OCI-LY3 (cell line): ENCODE measurements around the gene ANO6.

ENCODE experiments used
- H2AFZ ChIP-seq: fragments of 200-600, 300-600 bp; shearing (Covaris generic); 2 replicates; pipeline ENCODE4 v1.6.0; 2014; ENCODE audit warnings: antibody characterized with exemption, low read depth, low read length
- H3K27ac ChIP-seq: fragments of 200-600, 300-600 bp; sonication (generic); 2 replicates; pipeline ENCODE4 v1.5.1; 2014; ENCODE audit warnings: mild to moderate bottlenecking, low read length, moderate library complexity, mixed read lengths
- H3K27me3 ChIP-seq: fragments of 200-600, 300-600 bp; sonication (generic); 2 replicates; pipeline ENCODE4 v1.6.1; 2014; ENCODE audit warnings: low read depth, low read length, mixed read lengths
- H3K36me3 ChIP-seq: fragments of 200-600, 300-600 bp; sonication (generic); replicated peaks from 2 replicates; pipeline ENCODE3; 2014; ENCODE audit warnings: low read depth, low read length, mixed read lengths
- H3K4me1 ChIP-seq: fragments of 300-600, 200-600 bp; sonication (generic); 2 replicates; pipeline ENCODE4 v1.6.1; 2014; ENCODE audit warnings: low read length, mixed read lengths
- H3K4me2 ChIP-seq: fragments of 200-600, 300-600 bp; sonication (generic); 2 replicates; pipeline ENCODE4 v1.6.1; 2014; ENCODE audit warnings: low read length, mixed read lengths
- H3K4me3 ChIP-seq: fragments of 300-600, 200-600 bp; sonication (generic); 2 replicates; pipeline ENCODE4 v1.5.1; 2014; ENCODE audit warnings: antibody characterized with exemption, mild to moderate bottlenecking, low read length, moderate library complexity
- H3K79me2 ChIP-seq: fragments of 300-600, 200-600 bp; shearing (Covaris generic); 2 replicates; pipeline ENCODE4 v1.6.1; 2014; ENCODE audit warnings: mild to moderate bottlenecking, low read length, mixed read lengths
- H3K9ac ChIP-seq: fragments of 300-600, 200-600 bp; shearing (Covaris generic); 2 replicates; pipeline ENCODE4 v1.6.0; 2014; ENCODE audit warnings: mild to moderate bottlenecking, low read length, moderate library complexity
- H3K9me3 ChIP-seq: fragments of 200-600, 300-600 bp; shearing (Covaris generic); 2 replicates; pipeline ENCODE4 v1.6.1; 2014; ENCODE audit warnings: low read length, mixed read lengths; ENCODE audit not compliant: insufficient read depth
- H4K20me1 ChIP-seq: fragments of 200-600, 300-600 bp; sonication (generic); 2 replicates; pipeline ENCODE4 v1.6.1; 2016; ENCODE audit warnings: low read length, mixed read lengths; ENCODE audit not compliant: insufficient read depth
- EZH2phosphoT487 ChIP-seq: fragments of 200-600 bp; shearing (Covaris generic); IDR thresholded peaks from 2 replicates; pipeline ENCODE4 v1.6.1; 2018; ENCODE audit warnings: antibody characterized with exemption, mixed run types, low read depth
- TF ChIP-seq, protein P1 (sequence below): fragments of 200-600, 300-600 bp; sonication (generic); IDR thresholded peaks from 2 replicates; pipeline ENCODE4 v1.5.1; 2014; ENCODE audit warnings: antibody characterized with exemption, low read length, low read depth

Gene ANO6

DNA sequence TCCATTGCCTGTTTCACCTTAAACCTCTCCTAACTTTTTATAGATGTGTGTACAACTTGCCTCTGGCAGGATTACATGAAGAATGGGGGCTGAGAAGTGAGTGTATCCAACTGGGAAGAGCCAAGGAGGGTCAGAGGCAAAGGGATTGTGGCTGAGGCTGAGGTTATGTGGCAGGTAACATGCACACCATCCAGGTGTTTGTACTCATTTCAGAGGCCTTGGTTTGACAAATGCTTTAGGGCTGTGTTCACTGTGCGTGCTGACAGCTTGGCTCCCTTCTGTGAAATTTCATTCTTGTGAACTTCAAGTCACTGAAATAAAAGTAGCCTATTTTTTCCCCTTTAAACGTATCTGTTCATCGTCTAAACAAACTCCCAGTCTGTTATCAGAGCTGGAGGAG is 47.7 kb downstream of the ANO6 start:
- no peak overlapping the region for H3K27ac ChIP-seq
- no peak overlapping the region for H3K4me2 ChIP-seq
- TF ChIP-seq, protein P1, sequence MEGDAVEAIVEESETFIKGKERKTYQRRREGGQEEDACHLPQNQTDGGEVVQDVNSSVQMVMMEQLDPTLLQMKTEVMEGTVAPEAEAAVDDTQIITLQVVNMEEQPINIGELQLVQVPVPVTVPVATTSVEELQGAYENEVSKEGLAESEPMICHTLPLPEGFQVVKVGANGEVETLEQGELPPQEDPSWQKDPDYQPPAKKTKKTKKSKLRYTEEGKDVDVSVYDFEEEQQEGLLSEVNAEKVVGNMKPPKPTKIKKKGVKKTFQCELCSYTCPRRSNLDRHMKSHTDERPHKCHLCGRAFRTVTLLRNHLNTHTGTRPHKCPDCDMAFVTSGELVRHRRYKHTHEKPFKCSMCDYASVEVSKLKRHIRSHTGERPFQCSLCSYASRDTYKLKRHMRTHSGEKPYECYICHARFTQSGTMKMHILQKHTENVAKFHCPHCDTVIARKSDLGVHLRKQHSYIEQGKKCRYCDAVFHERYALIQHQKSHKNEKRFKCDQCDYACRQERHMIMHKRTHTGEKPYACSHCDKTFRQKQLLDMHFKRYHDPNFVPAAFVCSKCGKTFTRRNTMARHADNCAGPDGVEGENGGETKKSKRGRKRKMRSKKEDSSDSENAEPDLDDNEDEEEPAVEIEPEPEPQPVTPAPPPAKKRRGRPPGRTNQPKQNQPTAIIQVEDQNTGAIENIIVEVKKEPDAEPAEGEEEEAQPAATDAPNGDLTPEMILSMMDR, result no peak
- no peak for TF ChIP-seq EZH2phosphoT487
- no peaks in the 10 kb centered on the region for H3K9me3 ChIP-seq
- no peaks in the 10 kb centered on the region for H3K4me1 ChIP-seq
- H3K4me3 ChIP-seq, result no peak overlapping the region
- no peak overlapping the region for H3K9ac ChIP-seq
- H4K20me1 ChIP-seq, result no peaks in the 10 kb centered on the region; the same call in 1 of the 2 replicates
- H3K36me3 ChIP-seq, result no peaks in the 10 kb centered on the region
- H3K79me2 ChIP-seq, result no peaks in the 10 kb centered on the region
- H3K27me3 ChIP-seq, result no peaks in the 10 kb centered on the region
- H2AFZ ChIP-seq, result no peak overlapping the region

DNA sequence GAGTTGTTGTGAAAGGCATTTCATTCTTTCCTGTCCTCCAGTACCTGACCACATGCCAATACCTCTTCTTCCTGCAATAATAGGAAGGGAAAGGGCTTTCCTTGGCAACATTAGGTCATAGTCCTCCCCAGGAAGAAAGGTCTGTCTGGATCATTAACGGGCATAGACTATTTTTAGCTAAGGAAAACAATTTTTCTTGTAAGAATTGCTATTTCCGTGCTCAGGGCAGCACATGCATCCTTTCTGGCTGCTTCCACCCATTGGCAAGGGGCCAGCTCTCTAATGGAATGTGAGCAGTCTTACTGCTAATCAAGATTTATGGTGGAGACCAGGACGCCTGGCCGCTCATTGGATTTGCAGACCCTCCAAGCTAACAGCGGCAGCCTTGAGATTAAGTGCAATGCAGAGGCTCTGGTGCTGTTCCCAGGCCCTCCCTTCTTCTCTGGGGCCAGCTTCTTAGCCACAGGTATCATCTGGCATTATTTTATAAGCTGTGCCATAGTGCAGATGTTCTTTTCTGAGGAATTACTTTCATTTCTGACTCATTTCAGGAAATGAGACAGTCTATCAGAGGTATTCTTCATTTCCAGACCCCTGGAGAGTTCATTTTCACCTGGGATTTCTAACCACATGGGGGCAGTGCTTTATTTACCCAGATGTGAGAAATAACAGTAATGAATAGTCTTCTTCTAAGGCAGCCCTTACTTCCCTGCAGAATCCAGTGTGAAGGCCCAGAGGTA is 52.9 kb downstream of the ANO6 start:
- Histone ChIP-seq H3K4me2 (no peak overlapping the region), H4K20me1 (peaks cover 7% of the 10 kb centered on the region; the same call in 1 of the 2 replicates), H3K4me1 (peaks cover 3% of the 10 kb centered on the region), H3K27ac (no peak overlapping the region), H3K9me3 (no peaks in the 10 kb centered on the region), H3K36me3 (no peaks in the 10 kb centered on the region), H3K79me2 (no peaks in the 10 kb centered on the region), H3K27me3 (no peaks in the 10 kb centered on the region), H2AFZ (no peak overlapping the region), H3K9ac (no peak overlapping the region), H3K4me3 (no peak overlapping the region)
- TF ChIP-seq EZH2phosphoT487, result no peak
- TF ChIP-seq, protein P1, result peak; percentile 56

DNA sequence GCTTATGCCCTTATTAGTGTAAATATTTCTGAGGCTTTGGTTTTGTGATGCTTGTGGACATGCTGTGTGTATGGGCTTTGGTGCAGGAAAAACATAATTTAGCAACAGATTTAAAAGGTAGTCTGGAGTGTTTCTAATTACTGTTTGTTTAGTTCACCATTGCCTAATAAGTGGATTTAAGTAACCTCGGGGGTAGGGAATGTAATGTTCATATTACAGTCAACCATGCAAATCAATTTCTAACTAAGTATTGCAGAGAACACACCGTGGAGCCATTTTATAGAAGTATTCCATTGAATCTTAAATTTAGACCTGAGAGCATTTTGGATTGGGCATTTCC is 53.5 kb downstream of the ANO6 start:
- Histone ChIP-seq H3K4me1 (peaks cover 3% of the 10 kb centered on the region), H3K4me3 (no peak overlapping the region), H3K27me3 (no peaks in the 10 kb centered on the region), H3K36me3 (no peaks in the 10 kb centered on the region), H3K79me2 (no peaks in the 10 kb centered on the region), H3K4me2 (no peak overlapping the region), H2AFZ (no peak overlapping the region), H4K20me1 (peaks cover 7% of the 10 kb centered on the region; the same call in 1 of the 2 replicates), H3K9ac (no peak overlapping the region), H3K9me3 (no peaks in the 10 kb centered on the region), H3K27ac (no peak overlapping the region)
- TF ChIP-seq, protein P1, result no peak
- no peak for TF ChIP-seq EZH2phosphoT487

DNA sequence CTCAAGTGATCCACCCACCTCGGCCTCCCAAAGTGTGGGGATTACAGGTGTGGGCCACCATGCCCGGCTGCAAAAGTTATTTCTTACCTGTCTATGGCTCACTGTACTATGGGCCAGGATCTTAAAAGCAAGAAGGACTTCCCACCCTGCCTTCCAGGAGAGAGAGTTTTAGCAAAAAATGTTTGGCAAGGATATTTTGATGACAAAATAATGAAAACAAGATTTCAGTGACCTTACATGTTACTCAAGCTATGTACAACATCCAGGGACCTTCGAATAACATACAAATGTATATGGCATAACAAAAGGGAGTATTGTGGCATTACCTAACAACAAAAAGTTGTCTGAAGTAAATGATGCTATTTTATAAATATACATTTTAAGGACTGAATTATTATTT is 55.1 kb downstream of the ANO6 start:
- no peaks in the 10 kb centered on the region for H3K9me3 ChIP-seq
- TF ChIP-seq, protein P1, result no peak
- no peak for TF ChIP-seq EZH2phosphoT487
- H3K4me3 ChIP-seq, result no peak overlapping the region
- peaks cover 3% of the 10 kb centered on the region for H3K4me1 ChIP-seq
- no peaks in the 10 kb centered on the region for H3K79me2 ChIP-seq
- H2AFZ ChIP-seq, result no peak overlapping the region
- H3K9ac ChIP-seq, result no peak overlapping the region
- no peak overlapping the region for H3K27ac ChIP-seq
- H4K20me1 ChIP-seq, result peaks cover 7% of the 10 kb centered on the region; the same call in 1 of the 2 replicates
- no peaks in the 10 kb centered on the region for H3K36me3 ChIP-seq
- no peaks in the 10 kb centered on the region for H3K27me3 ChIP-seq
- H3K4me2 ChIP-seq, result no peak overlapping the region
